Ishikawa (cell line): ENCODE data around the gene MARCHF5.

Experiments used
- CEBPB ChIP-seq: IDR thresholded peaks from 2 replicates; pipeline ENCODE4 v1.6.1; 2012
- CREB1 ChIP-seq: IDR thresholded peaks from 2 replicates; pipeline ENCODE4 v1.6.1; 2012; ENCODE audit warnings: low read depth
- EGR1 ChIP-seq: IDR thresholded peaks from 2 replicates; pipeline ENCODE4 v1.6.1; 2012
- EP300 ChIP-seq: IDR thresholded peaks from 2 replicates; pipeline ENCODE4 v1.6.1; 2012; ENCODE audit warnings: borderline replicate concordance
- FOXM1 ChIP-seq: IDR thresholded peaks from 2 replicates; pipeline ENCODE4 v1.6.1; 2012; ENCODE audit warnings: low read depth, borderline replicate concordance
- NFIC ChIP-seq: IDR thresholded peaks from 2 replicates; pipeline ENCODE4 v1.6.1; 2012
- RAD21 ChIP-seq: IDR thresholded peaks from 2 replicates; pipeline ENCODE4 v1.6.1; 2012; ENCODE audit warnings: low read depth
- TAF1 ChIP-seq: IDR thresholded peaks from 2 replicates; pipeline ENCODE4 v1.6.1; 2012; ENCODE audit warnings: low read depth, mild to moderate bottlenecking
- TCF12 ChIP-seq: IDR thresholded peaks from 2 replicates; pipeline ENCODE4 v1.6.1; 2012; ENCODE audit warnings: low read depth
- TEAD4 ChIP-seq: IDR thresholded peaks from 2 replicates; pipeline ENCODE4 v1.6.1; 2012
- YY1 ChIP-seq: IDR thresholded peaks from 2 replicates; pipeline ENCODE4 v1.6.1; 2012; ENCODE audit warnings: low read depth
- ZBTB7A ChIP-seq: IDR thresholded peaks from 2 replicates; pipeline ENCODE4 v1.6.1; 2012; ENCODE audit warnings: low read depth
- TF ChIP-seq, protein P1 (sequence below): IDR thresholded peaks from 2 replicates; pipeline ENCODE4 v1.6.1; 2012; ENCODE audit warnings: low read depth, mild to moderate bottlenecking
- TF ChIP-seq, protein P2 (sequence below): IDR thresholded peaks from 2 replicates; pipeline ENCODE4 v1.6.1; 2012
- TF ChIP-seq, protein P3 (sequence below): IDR thresholded peaks from 2 replicates; pipeline ENCODE4 v1.6.1; 2012

The MARCHF5 gene

DNA sequence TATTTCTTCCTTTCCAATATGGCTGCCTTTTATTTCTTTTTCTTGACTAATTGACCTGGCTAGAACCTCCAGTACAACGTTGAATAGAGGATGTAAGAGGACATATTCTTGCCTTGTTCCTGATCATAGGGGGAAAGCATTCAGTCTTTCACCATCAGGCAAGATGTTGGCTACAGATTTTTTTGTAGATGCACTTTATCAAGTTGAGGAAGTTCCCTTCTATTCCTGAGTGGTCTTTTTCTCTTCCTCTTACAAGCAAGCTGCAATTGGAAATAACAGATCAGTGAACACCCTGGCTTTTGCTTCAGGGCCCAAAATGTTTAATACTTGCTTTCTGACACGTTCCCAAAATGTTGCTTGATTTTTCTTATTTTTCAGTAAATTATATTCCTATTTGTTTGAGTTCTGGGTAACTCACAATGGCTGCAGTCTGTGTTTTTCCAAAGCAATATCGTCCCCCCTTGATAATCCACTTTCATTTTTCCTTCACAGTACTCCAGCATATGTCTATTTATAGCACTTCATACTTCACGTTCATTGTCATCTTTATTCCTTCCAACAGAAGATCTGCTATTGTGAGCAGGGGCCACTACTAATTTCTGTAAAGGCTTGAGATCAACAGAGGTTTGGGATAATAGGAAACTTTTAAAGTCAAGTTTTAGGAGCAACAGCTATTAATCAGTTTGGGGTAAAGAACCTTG is 11.8 kb upstream of the MARCHF5 start:
- TF ChIP-seq FOXM1: no peak
- no peak for TF ChIP-seq CEBPB
- no peak for TF ChIP-seq NFIC
- TF ChIP-seq TAF1: no peak
- TF ChIP-seq, protein P1, sequence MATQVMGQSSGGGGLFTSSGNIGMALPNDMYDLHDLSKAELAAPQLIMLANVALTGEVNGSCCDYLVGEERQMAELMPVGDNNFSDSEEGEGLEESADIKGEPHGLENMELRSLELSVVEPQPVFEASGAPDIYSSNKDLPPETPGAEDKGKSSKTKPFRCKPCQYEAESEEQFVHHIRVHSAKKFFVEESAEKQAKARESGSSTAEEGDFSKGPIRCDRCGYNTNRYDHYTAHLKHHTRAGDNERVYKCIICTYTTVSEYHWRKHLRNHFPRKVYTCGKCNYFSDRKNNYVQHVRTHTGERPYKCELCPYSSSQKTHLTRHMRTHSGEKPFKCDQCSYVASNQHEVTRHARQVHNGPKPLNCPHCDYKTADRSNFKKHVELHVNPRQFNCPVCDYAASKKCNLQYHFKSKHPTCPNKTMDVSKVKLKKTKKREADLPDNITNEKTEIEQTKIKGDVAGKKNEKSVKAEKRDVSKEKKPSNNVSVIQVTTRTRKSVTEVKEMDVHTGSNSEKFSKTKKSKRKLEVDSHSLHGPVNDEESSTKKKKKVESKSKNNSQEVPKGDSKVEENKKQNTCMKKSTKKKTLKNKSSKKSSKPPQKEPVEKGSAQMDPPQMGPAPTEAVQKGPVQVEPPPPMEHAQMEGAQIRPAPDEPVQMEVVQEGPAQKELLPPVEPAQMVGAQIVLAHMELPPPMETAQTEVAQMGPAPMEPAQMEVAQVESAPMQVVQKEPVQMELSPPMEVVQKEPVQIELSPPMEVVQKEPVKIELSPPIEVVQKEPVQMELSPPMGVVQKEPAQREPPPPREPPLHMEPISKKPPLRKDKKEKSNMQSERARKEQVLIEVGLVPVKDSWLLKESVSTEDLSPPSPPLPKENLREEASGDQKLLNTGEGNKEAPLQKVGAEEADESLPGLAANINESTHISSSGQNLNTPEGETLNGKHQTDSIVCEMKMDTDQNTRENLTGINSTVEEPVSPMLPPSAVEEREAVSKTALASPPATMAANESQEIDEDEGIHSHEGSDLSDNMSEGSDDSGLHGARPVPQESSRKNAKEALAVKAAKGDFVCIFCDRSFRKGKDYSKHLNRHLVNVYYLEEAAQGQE: no peak
- no peak for TF ChIP-seq EP300
- no peak for TF ChIP-seq CREB1
- no peak for TF ChIP-seq TEAD4
- TF ChIP-seq, protein P2, sequence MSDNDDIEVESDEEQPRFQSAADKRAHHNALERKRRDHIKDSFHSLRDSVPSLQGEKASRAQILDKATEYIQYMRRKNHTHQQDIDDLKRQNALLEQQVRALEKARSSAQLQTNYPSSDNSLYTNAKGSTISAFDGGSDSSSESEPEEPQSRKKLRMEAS: no peak
- TF ChIP-seq, protein P3, sequence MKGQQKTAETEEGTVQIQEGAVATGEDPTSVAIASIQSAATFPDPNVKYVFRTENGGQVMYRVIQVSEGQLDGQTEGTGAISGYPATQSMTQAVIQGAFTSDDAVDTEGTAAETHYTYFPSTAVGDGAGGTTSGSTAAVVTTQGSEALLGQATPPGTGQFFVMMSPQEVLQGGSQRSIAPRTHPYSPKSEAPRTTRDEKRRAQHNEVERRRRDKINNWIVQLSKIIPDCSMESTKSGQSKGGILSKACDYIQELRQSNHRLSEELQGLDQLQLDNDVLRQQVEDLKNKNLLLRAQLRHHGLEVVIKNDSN: no peak

DNA sequence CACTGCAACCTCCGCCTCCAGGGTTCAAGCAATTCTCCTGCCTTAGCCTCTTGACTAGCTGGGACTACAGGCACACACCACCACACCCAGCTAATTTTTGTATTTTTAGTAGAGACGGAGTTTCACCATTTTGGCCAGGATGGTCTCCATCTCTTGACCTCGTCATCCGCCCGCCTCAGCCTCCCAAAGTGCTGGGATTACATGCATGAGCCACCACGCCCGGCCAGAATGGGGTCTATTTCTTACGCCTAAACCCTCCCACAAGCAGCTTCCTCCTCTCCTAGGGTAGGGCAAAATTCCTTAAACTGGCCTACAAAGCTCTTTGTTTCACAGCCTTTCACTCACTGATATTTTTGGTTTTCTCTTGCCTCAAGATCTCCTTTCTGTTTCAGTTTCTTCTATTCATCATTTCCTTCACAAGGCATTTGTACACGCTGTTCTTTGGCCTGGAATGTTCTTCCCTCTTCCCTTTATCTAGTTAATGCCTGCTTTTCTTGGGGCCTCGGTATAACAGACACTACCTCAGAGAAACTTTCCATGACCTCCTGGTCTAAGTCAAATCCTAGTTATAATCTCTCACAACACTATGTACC is 6.8 kb upstream of the MARCHF5 start:
- TF ChIP-seq TCF12 (no peak), EGR1 (no peak), YY1 (no peak), EP300 (no peak), CREB1 (no peak), CEBPB (no peak)
- TF ChIP-seq, protein P3: no peak
- TF ChIP-seq, protein P1: no peak

DNA sequence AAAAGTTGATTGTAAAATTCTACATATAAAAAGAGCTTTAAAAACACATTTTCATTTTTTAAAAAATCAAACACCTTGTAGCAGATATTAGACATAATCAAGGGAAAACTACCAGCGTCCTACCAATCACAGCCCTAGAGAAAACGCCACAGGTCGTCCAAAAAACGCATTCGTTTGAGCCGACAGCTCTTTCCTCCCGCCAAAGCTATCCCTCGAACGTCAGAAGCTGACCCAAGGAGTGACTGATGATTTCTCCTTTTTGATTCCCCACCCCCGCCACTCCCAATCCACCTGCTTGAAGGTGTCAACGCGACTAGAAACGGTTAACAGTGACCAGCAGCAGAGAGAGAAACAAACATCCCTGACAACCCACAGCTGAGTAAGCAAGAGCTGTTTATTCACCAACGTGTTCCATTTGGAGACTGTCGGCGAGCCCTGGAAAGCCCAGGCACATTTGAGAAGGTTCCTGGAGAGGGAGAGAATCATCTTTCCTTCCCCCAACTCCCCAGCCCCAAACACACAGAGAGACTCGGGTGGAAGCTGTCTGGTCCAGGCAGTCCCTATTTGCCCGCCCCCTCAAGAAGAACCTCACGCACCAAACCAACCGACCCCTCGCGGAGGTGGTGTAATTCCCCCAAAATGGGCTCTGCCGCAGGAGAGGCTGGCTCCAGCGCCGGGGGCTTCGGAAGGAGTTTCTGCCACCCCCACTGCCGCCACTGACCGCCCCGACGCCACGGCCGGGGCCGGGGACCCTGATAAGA is 711 bp upstream of the MARCHF5 start:
- TF ChIP-seq, protein P2: no peak; the same call in none of the 2 replicates
- TF ChIP-seq EP300 (no peak), TEAD4 (no peak), EGR1 (no peak), CREB1 (no peak), TAF1 (no peak; the same call in 1 of the 2 replicates), YY1 (no peak), FOXM1 (peak; percentile 13), RAD21 (no peak), NFIC (no peak), CEBPB (0 out of 2 replicates have a peak, but pooled peaks have one; percentile 2), ZBTB7A (peak; percentile 95), TCF12 (no peak)
- TF ChIP-seq, protein P3: peak; percentile 13; the same call in 1 of the 2 replicates
- TF ChIP-seq, protein P1: no peak
